Breast epithelium (tissue), 4 donors: ENCODE results near the gene OTOF. TPM values are rescaled to one million over a fixed set of nuclear protein-coding genes. Genes with fewer than 3 reads are reported as not detected.

Experiments used
- DNase-seq, 2 donors: peaks; one replicate each; pipeline ENCODE4 v3.0.0-alpha.2; 2019; ENCODE audit warnings: low spot score in 2 of 2
- H3K27ac ChIP-seq, 2 donors: fragments of 200-600 bp; sonication (generic) in 1 of 2; one replicate each; pipeline ENCODE4 v1.5.1; 2016 to 2019; ENCODE audit warnings: mild to moderate bottlenecking in 1 of 2
- H3K27me3 ChIP-seq, 2 donors: fragments of 200-600 bp; sonication (generic) in 1 of 2; one replicate each; pipeline versions ENCODE4 v1.5.1 to v1.6.0; 2017 to 2019; ENCODE audit warnings: control low read depth in 1 of 2, mild to moderate bottlenecking in 1 of 2
- H3K36me3 ChIP-seq: fragments of 200-600 bp; one replicate; pipeline ENCODE4 v1.5.1; 2019
- H3K4me1 ChIP-seq, 2 donors: fragments of 200-600 bp; sonication (generic); one replicate each; pipeline ENCODE4 v1.5.1; 2016 to 2019; ENCODE audit warnings: control low read depth in 1 of 2
- H3K4me3 ChIP-seq, 3 donors: fragments of 200-600 bp; sonication (generic); 1 replicate in 2 of 3; 2 replicates in 1 of 3; pipeline ENCODE4 v1.5.1; 2016 to 2019; ENCODE audit warnings: mild to moderate bottlenecking in 3 of 3, moderate library complexity in 2 of 3
- H3K9me3 ChIP-seq, 2 donors: fragments of 200-600 bp; sonication (generic) in 1 of 2; one replicate each; pipeline ENCODE4 v1.5.1; 2016 to 2019; ENCODE audit warnings: control low read depth in 1 of 2
- POLR2A ChIP-seq: fragments of 450-650 bp; IDR thresholded peaks from one replicate; pipeline ENCODE4 v1.6.1; 2016; ENCODE audit warnings: antibody characterized with exemption, mild to moderate bottlenecking, moderate library complexity
- POLR2AphosphoS5 ChIP-seq, 3 donors: sonication (generic); formaldehyde crosslinking; IDR thresholded peaks; one replicate each; pipeline ENCODE4 v1.6.1; 2017; ENCODE audit warnings: antibody characterized with exemption in 3 of 3
- intact Hi-C: fragments of 100-400 bp; cut with DNase I; formaldehyde crosslinking; loops from one replicate; pipeline ENCODE4 v1.15.1; 2023; ENCODE audit warnings: low total_unique reads
- total RNA-seq, 3 donors: library from RNA; depleted of rRNA; stranded (reverse); fragments of >200 nt; gene quantifications; one replicate each; pipeline ENCODE4 v1.1.0, GENCODE V29; 2016
- TF ChIP-seq, protein P1 (sequence below), 3 donors: fragments of 450-650 bp; IDR thresholded peaks; one replicate each; pipeline ENCODE4 v1.5.1; 2016 to 2017; ENCODE audit warnings: antibody characterized with exemption in 3 of 3, mild to moderate bottlenecking in 3 of 3, moderate library complexity in 3 of 3

Gene OTOF
- total RNA-seq, 3 donors from 2014 or later: 0.15 to 0.33 (median 0.32) TPM

DNA sequence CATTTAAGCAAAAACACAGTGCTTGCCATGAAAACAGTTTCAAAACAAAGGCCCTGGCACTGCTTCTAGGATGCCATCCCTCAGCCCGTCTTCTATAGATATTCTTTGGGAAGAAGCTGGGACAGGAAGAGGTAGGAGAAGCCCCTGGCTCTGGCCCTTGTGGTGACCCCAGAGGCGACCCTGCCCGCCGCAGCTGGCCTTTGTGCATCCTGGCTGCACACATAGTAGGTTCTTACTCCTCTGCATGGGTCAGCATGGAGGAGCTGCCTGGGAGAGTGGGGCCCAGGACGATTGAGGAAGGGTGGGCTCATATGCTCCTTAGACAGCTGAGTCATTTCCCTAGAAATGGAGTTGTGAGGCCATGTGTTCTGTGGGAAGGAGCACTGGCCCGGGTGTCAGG is 44.4 kb upstream of the OTOF start:
- no peak for TF ChIP-seq POLR2A
- no peak for TF ChIP-seq POLR2AphosphoS5 (IDR thresholded peaks at IDR 0.05)
- TF ChIP-seq, protein P1, sequence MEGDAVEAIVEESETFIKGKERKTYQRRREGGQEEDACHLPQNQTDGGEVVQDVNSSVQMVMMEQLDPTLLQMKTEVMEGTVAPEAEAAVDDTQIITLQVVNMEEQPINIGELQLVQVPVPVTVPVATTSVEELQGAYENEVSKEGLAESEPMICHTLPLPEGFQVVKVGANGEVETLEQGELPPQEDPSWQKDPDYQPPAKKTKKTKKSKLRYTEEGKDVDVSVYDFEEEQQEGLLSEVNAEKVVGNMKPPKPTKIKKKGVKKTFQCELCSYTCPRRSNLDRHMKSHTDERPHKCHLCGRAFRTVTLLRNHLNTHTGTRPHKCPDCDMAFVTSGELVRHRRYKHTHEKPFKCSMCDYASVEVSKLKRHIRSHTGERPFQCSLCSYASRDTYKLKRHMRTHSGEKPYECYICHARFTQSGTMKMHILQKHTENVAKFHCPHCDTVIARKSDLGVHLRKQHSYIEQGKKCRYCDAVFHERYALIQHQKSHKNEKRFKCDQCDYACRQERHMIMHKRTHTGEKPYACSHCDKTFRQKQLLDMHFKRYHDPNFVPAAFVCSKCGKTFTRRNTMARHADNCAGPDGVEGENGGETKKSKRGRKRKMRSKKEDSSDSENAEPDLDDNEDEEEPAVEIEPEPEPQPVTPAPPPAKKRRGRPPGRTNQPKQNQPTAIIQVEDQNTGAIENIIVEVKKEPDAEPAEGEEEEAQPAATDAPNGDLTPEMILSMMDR (IDR thresholded peaks at IDR 0.05): no peak
- DNase-seq: no peak
- intact Hi-C loops: no loop called here
- Histone ChIP-seq H3K36me3 (no peaks in the 10 kb centered on the region), H3K4me3 (no peak overlapping the region), H3K4me1 (no peaks in the 10 kb centered on the region), H3K9me3 (no peaks in the 10 kb centered on the region), H3K27me3 (peaks cover 0 to 15% of the 10 kb centered on the region in 2 donors), H3K27ac (no peak overlapping the region)

DNA sequence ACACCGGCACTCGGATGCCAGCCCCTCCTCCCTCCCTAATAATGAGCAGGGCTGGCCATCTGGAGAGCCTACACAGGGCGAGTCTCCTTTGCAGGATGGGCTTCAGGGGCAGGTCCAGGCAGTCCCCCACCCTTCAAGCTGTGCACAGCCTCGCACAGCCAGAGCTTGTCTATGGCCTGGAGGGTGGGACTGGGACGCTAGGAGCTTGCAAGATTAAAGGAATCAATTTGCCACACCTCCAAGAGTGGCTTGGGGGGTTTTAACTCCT is 43.9 kb upstream of the OTOF start:
- peaks cover 0 to 15% of the 10 kb centered on the region in 2 donors for H3K27me3 ChIP-seq
- no peak for TF ChIP-seq POLR2AphosphoS5 (IDR thresholded peaks at IDR 0.05)
- TF ChIP-seq, protein P1 (IDR thresholded peaks at IDR 0.05): no peak
- TF ChIP-seq POLR2A: no peak
- DNase-seq: no peak

DNA sequence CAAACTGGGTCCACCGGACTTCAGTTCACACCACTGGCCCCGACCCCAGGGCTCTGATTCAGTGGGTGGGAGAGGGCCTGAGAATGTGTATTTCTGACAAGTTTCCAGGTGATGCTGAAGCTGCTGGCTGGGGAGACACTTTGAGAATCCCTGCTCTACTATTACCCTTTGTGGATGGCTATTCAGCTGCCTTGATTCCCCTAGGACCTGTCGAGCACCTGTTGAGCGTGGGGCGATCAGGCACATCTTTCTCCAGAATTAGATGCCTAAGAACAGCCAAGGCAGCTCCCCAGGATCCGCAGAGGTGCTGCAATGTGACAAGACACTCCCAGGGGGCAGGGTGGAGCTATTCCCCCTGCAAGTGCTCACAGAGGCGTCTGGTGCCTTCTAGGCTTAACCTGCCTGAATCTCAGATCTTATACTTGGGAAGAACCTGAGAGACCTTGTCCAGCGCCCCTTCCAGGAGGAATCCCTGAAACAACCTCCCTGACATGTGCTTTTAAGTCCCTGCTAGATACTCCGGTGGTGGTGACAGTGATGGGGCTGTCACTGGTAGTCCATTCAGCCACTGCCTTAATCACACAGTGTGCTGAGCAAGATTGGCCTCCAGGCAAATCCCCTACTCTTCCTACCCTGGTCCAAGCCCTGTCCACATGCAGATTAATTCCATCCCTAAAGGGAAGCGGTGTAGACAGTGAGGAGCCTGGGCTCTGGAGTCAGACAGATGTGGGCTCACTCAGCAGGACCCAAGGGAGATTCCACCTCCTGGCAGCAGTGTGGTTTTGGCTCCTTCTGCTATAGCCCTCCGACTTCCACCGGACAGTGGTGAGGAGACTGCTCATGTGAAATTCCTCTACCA is 43.4 kb upstream of the OTOF start:
- no peaks in the 10 kb centered on the region for H3K9me3 ChIP-seq
- H3K27me3 ChIP-seq: peaks cover 0 to 15% of the 10 kb centered on the region in 2 donors
- TF ChIP-seq, protein P1 (IDR thresholded peaks at IDR 0.05): no peak
- no peak for TF ChIP-seq POLR2A
- TF ChIP-seq POLR2AphosphoS5 (IDR thresholded peaks at IDR 0.05): no peak
- H3K27ac ChIP-seq: no peak overlapping the region
- intact Hi-C loops: no loop called here
- H3K4me3 ChIP-seq: no peak overlapping the region
- H3K4me1 ChIP-seq: no peaks in the 10 kb centered on the region
- H3K36me3 ChIP-seq: no peaks in the 10 kb centered on the region
- no peak for DNase-seq

More for the DNA sequence above, 43.9 kb upstream of the OTOF start:
- no peaks in the 10 kb centered on the region for H3K36me3 ChIP-seq
- H3K4me1 ChIP-seq: no peaks in the 10 kb centered on the region
- no peak overlapping the region for H3K4me3 ChIP-seq
- H3K9me3 ChIP-seq: no peaks in the 10 kb centered on the region
- H3K27ac ChIP-seq: no peak overlapping the region
- intact Hi-C loops: no loop called here

DNA sequence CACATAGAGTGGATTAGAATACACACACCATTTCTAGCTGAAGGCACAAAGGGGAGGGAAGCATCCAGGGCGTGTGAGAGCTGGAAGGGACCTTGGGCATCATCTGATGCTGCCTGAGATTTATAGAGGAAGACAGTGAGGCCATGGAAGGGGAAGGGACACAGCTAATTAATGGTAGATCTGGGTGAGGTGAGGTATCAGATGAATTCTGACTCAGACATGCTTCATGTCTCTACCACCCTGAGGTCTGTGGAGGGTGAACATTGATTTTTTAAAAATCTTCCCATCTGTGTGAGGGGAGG is 42.2 kb upstream of the OTOF start:
- Histone ChIP-seq H3K4me3 (no peak overlapping the region), H3K9me3 (no peaks in the 10 kb centered on the region), H3K27ac (no peak overlapping the region), H3K4me1 (no peaks in the 10 kb centered on the region), H3K27me3 (peaks cover 0 to 15% of the 10 kb centered on the region in 2 donors), H3K36me3 (no peaks in the 10 kb centered on the region)
- TF ChIP-seq POLR2AphosphoS5 (IDR thresholded peaks at IDR 0.05): no peak
- TF ChIP-seq POLR2A: no peak
- TF ChIP-seq, protein P1 (IDR thresholded peaks at IDR 0.05): no peak
- DNase-seq: no peak
- intact Hi-C loops: loop anchor here (1.0 kb wide), 1 partner anchor 33 kb away; no protein-coding TSS in a partner anchor

DNA sequence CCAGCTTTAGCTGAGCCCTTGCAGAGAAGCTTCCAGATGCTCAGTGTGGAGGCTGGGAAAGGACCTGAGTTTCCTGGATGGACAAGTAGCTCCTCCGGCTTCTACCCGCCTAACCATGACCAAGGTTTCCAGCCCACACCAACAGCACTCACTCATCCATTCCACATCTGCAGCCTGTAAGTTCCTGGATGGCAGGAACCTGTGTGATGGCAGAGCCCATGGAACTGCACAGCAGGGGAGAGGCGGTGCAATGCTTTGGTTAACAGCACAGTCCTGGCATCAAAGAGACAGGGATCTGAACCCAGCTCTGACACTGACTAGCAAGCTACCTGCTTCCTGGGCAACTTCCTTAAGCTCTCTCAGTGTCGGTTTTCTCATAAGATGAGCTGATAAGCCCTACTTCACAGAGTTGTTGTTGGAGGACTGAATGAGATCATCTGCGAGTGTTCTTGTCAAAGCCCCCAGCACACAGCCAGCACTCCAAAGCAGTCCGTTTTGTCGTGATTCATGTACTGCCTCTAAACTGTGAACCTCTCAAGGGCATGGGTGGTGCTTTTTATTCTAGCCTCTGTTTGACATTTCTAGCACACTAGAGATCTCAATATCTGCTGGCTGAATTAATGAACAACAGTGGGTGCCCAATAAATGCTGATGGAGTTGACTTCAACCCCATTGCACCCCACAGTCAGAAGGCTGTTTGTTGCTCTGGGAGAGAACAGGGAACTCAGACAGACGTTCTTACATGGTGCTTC is 41.6 kb upstream of the OTOF start:
- TF ChIP-seq, protein P1 (IDR thresholded peaks at IDR 0.05): no peak
- TF ChIP-seq POLR2A (no peak), POLR2AphosphoS5 (IDR thresholded peaks at IDR 0.05) (no peak)
- no peaks in the 10 kb centered on the region for H3K36me3 ChIP-seq
- H3K4me1 ChIP-seq: no peaks in the 10 kb centered on the region
- H3K9me3 ChIP-seq: no peaks in the 10 kb centered on the region
- no peak for DNase-seq
- intact Hi-C loops: loop anchor here (1.0 kb wide), 1 partner anchor 32 kb away; no protein-coding TSS in a partner anchor
- H3K27ac ChIP-seq: no peak overlapping the region
- peaks cover 0 to 15% of the 10 kb centered on the region in 2 donors for H3K27me3 ChIP-seq
- H3K4me3 ChIP-seq: no peak overlapping the region
